NT2/D1 (cell line): ENCODE measurements around the gene PPP1R9A.

Experiments used
- YY1 ChIP-seq: IDR thresholded peaks from 2 replicates; pipeline ENCODE4 v1.6.1; 2011; ENCODE audit not compliant: insufficient read length, insufficient read depth
- ZNF274 ChIP-seq: IDR thresholded peaks from 2 replicates; pipeline ENCODE4 v1.6.1; 2011; ENCODE audit warnings: mild to moderate bottlenecking, low read depth, low read length

DNA sequence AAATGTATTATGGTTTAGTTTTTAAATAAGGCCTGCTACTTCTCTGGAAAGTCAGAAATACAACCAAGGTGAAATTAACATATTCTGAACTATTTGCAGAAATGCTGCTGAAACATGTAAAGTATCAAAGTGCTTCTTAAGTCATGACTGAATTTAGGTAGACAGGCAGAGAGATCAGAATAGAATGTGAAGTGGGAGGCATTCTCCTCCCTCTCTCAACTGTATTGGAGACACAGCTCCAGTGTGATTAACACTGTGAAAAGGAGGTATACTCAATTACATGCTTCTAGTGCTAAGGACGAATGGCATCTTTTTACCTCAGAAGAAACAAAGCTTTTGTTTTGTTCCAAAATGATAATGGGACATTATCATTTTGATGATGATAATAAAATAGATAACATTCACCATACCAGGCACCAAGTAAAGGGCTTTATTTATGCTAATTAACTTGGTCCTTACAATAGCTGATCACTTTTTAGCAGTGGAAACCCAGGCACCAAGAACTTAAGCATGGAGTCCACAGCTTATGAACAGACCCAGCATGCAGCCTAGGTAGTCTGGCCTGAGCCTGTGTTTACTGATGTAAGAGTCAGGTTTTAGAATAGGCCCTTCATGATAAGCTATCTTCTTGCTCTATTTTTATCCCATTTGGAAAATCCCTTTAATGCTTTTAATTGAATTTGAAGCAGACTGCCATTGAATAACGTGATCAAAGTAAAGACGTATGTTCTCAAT, 26.0 kb downstream of the PPP1R9A start:
- TF ChIP-seq YY1: no peak
- no peak for TF ChIP-seq ZNF274
